Activated effector memory CD4-positive, alpha-beta T cell treated with anti-CD3 and anti-CD28 coated beads, Interleukin-2, amount 50 U/mL, for 16 hours (primary cell): ENCODE data around the gene PKMYT1.

Experiments used
- DNase-seq: peaks from one replicate; pipeline ENCODE4 v3.0.0-alpha.2; 2020

PKMYT1 gene

DNA sequence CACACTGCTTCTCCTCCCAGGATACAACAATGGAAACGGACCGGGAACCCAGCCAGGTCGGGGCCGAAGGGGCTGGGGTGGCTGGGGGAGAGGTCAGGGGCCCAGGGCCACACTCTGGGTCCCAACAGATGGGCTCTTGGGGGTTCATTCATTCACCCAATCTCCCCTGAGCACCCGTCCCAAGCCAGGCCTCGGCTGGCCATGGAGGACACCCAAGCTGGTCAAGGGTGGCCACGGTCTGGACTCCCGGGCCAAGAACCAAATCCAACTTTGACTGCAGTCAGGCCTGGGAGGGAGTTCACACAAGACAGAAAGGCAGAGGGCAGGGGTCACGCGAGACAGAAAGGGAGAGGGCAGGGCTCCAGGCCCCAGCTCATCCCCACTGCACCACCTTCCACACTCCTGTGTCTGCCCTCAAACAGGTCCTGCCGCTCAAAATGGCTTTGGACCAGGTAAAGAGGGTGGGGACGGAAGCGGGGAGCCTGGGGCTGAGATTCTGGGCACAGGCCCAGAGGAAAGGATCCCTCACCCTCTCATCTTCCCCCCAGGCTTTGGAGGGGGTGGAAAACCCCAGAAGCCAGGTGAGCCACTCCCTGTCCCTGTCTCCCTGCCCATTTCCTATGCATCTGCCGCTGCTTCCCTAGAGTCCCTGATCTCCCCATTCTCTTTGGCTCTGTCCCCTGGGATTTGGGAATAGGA, 12.3 kb upstream of the PKMYT1 start:
- no peak for DNase-seq

DNA sequence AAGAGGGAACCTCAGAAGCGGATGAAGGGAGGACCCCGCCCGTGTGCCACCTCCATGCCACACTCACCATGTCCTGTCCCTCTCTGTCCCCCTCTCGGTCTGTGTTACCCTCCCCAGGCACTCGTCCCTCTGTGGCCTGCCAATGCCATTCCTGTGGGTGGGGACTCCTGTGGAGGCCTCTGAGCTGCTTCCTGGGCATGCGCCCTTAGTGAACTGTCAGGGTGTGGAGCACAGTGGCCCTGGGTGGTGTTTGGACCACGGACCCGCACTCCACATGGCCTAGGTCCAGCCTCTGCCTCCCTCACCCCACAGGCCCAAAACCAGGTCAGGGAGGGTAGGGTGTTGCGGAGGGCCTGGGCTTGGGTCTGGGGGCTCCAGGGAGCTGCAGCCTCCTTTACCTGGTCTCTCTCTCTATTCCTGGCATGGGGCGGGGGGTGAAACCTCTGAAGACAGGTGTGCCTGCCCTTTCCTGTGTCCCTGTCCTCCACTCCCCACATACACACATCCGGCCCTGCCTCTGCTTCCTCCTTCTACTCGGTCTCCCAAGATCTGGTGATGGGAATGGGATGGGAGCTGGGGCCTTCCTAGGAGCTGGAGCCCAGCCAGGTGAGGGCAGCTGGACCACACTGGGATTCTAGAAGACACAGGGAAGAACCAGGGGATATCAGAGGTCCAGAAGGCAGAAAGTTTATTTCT, 11.5 kb upstream of the PKMYT1 start:
- DNase-seq = no peak

DNA sequence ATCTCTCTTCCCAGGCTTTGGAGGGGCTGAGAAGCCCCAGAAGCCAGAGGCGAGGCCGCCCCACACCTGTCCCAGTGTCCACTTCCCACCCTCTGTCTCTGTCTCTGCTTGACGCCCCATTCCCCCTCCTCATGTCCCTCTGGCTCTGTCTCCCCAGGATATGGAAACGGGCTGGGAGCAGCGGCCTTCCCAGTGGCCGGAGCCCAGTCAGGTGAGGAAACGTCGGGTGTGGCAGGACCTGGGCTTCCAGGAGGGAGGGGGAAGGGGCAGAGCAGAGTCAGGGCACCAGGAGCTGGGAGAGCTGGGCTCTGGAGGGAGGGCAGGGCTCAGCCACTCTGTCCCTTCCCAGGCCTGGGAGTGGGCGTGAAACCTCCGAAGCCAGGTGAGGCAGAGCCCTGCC, 10.6 kb upstream of the PKMYT1 start:
- DNase-seq = no peak

DNA sequence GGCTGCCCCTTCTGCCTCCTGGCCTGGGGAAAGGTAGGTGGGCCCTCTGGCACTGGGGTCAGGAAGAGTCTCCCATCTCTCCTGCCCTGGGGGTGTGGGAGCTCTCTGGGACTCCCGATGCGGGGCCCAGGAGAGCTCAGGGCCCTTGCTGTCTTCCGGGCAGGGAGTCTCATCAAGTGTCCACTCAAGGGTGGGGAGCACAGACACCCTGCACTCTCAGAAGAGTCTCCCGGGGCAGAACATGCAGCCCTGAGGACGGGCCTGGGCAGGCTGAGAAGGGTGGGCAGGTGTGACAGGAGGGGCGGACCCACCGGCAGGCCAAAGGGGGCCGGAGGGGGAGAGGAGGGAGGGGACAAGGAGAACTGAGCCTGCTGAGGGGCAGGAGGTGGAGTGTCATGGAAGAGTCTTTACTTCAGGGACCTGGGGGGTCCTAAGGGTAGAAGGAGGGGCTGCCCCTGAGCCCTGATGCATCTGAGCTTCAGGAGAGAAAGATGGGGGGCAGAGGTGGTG, 8.4 kb upstream of the PKMYT1 start:
- DNase-seq = no peak

DNA sequence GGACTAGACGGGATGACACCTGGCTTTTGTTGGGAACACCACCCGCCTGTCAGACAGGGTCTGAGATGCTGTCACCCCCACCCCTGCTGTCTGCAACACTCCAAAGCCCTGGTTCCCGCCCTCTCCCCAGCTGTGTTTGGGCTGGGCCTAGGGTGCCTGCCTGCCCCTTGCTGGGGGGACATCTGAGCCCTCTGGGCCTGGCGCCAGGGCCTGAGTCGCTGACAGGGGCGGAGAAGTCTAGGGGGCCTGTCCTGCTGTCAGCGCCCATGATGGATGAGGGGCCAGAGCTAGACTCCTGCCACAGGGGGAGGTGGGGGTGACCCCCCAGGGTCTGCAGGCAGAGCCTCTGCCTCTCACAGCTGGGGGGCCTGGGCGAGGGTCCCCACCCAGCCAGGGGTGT, 7.6 kb upstream of the PKMYT1 start:
- no peak for DNase-seq

DNA sequence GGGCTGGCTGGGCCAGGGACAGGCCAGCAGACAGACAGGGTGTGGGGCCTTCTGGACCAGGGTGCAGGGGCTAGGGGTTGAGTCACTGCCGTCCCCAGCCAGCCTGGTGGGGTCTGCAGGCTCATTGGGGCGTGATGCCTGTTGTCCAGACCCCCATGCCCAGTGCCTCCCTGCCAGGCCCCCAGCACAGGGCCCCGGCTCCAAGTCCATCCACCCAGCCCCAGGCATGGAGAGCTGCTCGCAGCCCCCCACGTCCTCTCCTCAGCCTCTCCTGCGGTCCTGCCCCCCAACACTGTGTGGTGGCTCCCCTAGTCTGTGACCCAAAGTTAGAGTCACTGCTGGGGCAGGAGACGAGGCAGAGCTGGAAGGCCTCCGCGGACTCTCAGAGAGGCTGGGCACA, 7.0 kb upstream of the PKMYT1 start:
- no peak for DNase-seq

DNA sequence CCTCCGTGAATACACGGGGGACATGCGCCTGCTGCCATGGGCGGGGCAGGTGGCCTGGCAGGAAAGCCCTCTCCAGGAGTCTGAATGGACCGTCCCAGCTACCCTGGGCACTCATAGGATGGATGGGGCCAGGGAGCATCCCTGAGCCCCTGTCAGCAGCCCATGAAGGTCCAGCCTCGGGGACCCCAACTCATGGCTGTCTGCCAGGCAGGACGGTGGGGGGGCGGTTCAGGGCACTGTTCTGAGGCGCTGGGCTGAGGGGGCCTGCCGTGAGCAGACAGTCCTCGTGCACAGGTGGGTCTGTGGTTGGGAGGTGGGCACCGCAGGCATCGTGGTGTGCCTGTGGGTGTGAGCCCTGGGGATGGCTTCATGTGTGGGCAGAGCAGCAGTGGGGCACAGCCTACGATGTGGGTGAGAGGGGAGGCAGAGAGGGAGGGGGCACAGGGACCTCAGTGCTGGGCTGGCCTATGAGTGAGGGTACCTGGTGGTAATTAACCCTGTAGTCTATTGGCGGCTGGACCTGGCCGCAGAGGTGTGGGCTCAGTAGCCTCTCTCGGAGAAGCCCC, 6.5 kb upstream of the PKMYT1 start:
- no peak for DNase-seq

DNA sequence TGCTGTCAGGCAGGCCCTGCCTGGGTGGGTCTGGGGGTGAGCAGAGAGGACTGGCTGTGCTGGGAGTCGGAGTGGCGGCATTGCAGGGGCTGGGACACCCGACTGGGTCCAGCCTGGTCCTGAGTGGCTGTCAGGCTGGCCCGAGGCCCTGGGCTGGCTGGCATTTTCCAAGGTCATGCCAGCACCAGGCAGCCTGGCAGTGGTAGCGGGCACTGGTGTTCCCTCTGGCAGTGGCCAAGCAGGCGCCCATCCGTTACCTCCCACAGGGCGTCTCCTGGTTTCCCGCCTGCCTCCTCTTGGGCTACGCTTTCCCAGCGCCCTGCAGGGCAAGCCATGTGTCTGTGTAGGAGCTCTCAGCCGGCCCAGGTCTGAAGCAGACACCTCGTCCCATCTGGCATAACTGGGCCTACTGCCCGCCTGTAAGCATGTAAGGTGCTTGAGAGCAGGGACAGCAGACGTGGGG, 5.7 kb upstream of the PKMYT1 start:
- DNase-seq = no peak

DNA sequence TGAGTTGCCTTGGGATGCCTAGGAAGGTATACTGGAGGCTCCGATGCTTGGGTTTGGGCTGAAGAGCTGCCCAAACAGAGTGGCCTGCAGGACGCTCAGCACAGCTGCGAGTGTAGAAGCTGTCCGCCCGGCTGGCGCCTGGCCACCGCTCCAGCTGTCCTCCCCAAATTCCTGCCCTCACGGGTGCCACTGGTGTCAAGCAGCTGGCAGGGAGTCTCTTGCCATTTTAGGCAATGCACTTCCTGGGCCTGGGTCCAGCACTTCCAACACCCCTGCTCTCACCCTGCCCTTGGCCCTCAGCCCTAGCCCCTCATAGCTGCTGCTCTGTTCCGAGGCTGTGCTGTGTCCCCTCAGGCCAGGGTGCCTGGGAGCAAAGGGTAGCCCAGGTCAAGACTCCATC, 5.2 kb upstream of the PKMYT1 start:
- no peak for DNase-seq

DNA sequence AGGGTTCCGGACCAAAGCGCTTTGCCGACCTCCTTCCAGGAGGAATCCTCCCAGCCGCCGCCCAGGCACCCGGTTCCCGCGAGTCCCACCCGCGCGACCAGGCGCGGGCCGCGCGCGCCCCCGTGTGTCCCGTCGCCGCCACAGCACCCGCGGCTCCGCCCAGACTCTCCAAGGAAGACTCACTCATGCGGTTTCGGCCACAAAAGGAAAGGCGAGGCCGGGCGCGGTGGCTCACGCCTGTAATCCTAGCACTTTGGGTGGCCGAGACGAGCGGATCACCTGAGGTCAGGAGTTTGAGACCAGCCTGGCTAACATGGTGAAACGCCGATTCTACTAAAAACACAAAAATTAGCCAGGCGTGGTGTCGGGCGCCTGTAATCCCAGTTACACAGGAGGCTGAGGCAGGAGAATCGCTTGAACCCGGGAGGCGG, 3.5 kb upstream of the PKMYT1 start:
- peak; percentile 90 for DNase-seq

DNA sequence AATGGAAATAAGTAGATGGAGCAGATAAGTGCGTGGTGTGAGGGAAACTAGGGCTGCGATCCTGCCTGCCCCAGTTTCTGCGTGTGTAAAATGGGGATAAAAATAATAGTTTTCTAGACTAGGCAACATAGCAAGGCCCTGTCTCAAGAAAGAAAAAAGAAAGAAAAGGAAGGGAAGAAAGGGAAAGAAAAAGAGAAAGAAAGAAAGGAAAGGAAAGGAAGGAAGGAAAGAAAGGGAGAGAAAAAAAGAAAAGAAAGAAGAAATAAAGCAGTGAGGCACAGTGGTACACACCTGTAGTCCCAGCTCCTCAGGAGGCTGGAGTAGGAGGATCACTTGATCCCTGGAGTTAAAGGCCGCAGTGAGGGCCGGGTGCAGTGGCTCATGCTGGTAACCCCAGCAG, 2.2 kb upstream of the PKMYT1 start:
- no peak for DNase-seq

DNA sequence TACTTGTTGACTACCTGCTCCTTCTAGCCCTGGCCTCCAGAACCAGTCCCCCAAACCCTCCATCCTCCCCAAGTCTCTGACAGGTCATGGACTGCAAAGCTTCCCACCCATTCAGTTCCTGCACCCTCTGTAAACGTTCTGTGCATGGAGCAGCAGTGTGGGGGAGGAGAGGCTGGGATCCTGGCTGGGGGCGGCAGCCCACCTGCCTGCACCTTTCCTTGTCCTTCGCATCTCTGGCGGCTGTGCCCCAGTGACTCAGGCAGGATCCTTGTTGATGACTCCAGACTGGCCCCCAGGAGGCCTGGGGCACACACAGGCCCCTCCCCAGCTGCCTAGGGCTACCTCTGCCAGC, 1.6 kb upstream of the PKMYT1 start:
- DNase-seq = no peak

DNA sequence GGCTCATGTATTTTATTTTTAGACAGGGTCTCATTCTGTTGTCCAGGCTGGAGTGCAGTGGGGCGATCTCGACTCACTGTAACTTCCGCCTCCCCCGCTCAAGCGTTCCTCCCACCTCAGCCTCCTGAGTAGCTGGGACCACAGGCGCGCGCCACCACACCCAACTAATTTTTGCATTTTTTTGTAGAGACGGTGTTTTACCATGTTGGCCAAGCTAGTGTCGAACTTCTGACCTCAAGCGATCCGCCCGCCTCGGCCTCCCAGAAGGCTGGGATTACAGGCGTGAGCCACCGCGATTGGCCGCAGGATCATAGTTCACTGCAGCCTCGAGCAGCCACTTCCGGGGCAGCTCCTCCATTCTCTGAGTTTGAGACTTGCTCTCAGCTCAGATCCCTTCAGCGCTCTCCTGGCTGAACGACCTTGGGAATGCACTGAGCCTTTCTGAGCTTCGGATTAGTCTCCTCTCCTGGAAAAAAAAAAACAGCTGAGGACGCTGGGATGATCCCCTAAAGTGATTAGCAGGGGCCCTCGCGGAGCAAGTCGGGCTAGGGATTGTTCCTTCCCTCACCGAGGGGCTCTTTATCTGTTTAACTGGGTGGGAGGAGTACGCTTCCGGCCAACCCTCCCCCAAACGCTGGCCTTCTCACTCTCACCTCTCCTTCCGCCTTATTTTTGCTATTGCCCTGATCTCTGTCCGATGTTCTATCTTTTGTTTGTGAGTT, 1.1 kb upstream of the PKMYT1 start:
- DNase-seq = no peak

DNA sequence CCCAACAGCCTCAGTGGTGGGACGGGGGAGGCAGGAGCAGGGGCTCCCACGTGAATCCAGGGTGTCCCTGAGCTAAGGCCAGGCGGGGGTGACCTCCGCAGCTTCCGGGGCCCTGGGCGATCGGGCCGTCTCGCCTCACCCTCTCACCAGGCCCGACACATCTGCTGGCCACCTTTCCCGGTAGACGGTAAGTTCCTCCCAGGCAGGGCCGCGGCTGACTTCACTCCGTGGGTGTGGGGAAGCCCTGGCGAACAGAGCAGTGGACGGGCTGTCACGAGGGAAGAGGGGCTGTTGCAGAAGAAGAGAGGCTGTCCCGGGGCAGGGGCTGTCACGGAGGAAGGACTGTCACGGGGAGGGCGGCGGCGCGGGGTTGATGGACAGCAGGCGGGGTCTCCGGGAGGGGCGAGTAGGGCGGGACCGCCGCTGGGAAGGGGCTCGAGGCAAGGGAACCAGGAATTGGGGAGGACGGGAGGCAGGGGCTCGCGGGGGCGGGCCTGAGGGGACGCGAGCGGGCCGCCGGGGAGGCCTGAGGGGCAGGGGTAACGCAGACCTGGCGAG, 498 bp downstream of the PKMYT1 start:
- DNase-seq = no peak

DNA sequence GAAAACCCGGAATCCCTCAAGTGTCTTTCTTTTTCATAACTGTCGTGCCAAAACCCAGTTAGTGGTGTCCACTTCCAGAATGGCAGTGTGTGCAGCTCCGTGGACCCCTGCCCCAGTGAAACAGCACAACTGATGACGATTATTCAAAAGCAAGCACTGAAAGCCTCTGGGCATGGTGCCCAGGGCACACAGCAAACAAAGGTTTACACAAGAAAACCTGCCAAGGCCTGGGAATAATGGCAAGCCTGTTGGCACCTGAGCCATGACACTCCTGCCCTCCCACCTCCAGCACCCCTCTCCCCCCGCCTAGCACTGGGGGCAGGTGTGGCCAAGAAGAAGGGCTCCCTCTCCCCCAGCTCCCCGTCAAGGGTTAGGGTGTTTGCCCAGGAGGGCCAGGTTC, 2.8 kb downstream of the PKMYT1 start:
- DNase-seq = no peak

DNA sequence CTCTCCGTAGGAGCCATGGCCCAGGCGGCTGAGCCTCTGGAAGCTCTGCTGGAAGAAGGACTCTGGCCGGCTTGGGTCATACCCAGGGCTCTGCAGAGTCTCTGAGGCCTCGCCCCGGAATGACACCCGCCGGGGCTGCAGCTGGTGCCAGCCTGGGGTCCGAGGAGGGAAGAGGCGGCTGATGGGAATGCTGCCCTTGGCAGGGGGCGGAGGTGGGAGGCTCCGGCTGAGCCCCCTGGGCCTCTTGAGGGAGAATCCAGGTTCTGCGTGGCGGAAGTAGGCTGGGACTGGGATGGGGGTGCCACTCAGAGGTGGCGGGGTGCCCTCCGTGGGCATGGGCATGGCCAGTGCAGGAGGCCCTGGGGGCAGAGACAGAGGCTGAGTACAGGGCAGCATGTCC, 3.6 kb downstream of the PKMYT1 start:
- no peak for DNase-seq

DNA sequence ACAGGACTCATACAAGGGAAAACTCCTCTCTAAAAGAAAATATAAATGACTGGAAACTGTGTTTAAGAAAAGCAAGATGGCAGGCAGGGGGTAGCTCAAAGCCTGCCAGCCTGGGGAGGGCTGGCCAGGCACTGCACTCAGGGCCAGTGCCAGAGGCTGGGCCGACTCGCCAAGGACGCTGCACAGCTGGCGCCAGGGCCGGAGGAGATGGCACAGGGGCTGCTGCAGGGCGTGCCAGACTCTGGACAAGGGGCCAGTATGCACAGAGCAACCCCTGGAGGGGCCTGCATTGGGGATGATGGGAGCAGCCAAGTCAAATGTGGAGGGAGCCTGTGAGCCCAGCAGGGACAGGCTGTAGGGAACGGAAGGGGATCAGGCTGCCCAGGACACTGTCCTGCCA, 4.0 kb downstream of the PKMYT1 start:
- DNase-seq = no peak

DNA sequence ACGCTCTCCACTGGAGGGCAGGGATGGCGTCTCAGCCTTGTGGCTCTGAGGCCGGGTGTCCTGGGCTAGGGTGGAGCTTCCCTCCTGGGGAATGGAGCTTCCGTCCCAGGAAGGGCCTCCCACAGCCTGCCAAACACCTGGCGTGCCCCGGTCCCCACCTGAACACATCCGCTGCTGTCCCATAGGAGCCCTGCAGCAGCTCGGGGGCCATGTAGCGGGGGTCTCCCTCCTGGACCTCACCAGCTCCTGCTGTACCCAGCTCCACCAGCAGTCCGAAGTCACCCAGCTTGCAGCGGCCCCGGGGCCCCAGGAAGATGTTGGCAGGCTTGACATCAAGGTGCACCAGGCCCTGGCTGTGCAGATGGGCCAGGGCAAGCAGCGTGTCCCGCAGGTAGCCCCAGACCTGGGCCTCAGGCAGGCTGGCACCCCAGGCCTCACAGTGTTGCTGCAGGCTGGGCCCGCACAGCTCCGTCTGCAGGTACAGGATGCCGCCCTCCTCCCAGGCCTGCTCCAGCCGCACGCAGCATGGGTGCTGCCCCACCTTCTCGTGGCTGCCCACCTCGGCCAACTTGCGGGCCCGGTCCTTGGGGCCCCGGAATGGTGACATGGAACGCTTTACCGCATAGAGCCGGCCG, 5.0 kb downstream of the PKMYT1 start:
- DNase-seq = no peak

DNA sequence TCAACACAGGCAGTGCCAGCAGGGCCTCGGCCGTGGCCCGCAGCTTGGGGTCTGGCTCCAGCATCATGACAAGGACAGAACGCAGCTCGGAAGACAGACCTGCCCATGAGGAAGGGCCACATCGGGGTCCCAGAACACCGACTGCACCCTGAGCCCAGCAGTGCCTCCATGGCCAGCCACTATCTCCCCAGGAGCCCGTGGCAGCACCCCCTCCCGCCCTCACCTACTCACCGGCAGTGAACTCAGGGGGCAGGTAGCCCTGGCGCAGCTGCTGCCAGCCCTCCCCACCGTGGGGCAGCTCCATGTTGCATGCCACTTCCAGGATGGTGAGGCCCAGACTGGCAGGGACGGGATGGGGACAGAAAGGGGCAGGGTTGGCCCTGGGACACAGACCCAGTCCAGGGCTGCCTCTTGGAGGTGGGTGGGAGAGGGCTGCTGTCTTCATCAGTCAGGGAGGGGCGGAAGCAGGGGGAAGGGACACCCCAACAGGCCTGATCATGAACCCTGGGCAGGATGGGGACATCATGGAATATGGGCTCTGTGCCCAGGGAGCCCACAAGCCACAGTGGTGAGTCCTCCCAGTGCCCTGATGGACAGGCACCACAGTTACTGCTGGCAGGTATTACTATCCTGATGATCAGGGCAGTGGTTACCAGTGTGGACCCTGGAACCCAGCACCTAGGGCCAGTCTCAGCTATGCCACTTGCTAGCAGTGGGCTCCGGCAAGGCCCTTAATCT, 5.8 kb downstream of the PKMYT1 start:
- DNase-seq = no peak

DNA sequence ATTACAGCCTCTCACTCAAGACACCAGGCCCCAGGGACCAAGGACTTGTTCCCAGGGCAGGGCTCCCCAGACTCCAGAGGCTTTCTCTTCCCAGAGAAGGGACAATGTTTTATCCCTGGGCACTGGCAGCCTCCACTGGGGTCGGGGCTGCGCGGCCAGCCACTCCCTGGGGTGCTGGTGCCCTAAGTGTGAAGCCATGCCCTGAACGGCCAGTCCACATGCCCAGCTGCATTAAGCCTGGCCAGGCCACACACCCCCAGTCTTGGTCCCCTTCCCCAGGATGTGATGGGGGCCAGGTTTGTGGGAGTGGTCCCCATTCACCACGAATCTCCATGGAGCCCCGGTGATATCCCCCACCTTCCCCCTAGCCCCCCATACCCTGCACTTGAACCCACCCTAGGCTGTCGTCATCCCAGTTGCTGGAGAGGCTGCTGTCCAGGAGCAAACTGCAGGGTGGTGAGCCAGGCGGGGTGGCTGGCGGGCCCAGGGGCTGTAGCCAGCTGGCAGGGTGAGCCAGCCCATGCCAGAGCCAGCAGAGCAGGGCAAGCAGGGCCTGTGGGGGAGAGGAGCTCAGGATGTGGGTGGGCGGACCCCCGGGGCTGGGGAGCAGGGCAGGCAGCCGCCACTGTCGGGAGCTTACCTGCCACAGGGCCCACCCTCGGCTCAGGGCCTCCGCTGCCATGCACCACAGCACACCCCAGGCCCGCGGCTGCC, 6.5 kb downstream of the PKMYT1 start:
- DNase-seq = no peak

DNA sequence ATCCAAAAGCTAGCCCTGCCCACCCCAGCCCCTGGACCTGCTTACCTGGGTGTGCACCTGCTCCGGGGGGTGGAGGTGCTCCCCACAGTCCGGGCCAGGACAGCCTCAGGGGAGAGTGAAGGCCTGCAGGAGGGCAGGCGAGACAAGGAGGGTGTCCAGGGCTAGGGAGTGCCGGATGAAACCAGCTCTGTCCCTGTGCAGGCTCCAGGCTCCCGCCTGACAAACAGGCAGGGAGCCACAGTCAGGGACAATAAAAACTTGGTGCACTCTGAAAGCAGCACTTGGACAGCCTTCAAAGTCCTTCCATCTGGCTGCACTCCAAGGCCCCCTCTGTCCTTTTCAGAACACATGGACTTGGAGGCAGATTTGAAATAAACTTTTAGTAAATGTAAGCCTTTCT, 7.2 kb downstream of the PKMYT1 start:
- no peak for DNase-seq
